Endothelial cell of hepatic sinusoid (primary cell): ENCODE results near the gene CTCFL.
"Not testable (repeated sequence)": the region's sequence is repeated elsewhere in the genome, so short reads cannot be mapped to it uniquely, and the experiment has no call there.

Experiments used
- in situ Hi-C: cut with HindIII; loops from 2 replicates; pipeline ENCODE4 v1.10.0; 2017; ENCODE audit warnings: low sequenced_read_pairs

CTCFL gene

GRCh38 chr20:57483287-57484050 is 41.5 kb downstream of the CTCFL start:
- in situ Hi-C loops: no loop called here

- in situ Hi-C loops: no loop called here
These were observed 42.1 kb downstream of the CTCFL start for GRCh38 chr20:57482796-57483195.

GRCh38 chr20:57482148-57482547 is 42.8 kb downstream of the CTCFL start:
- in situ Hi-C loops: no loop called here

- in situ Hi-C loops: no loop called here
These were observed 43.6 kb downstream of the CTCFL start for GRCh38 chr20:57481281-57481711.

- in situ Hi-C loops: no loop called here
These were observed 44.3 kb downstream of the CTCFL start for GRCh38 chr20:57480444-57481160.

- in situ Hi-C loops: no loop called here
These were observed 45.7 kb downstream of the CTCFL start for GRCh38 chr20:57479196-57479595.

GRCh38 chr20:57478176-57478575 is 46.8 kb downstream of the CTCFL start:
- in situ Hi-C loops: no loop called here

- in situ Hi-C loops: no loop called here
These were observed 48.1 kb downstream of the CTCFL start for GRCh38 chr20:57476641-57477461.

GRCh38 chr20:57476084-57476526 is 48.8 kb downstream of the CTCFL start:
- in situ Hi-C loops: no loop called here

- in situ Hi-C loops: no loop called here
These were observed 49.4 kb downstream of the CTCFL start for GRCh38 chr20:57475388-57476083.

GRCh38 chr20:57474816-57475215 is 50.1 kb downstream of the CTCFL start:
- in situ Hi-C loops: no loop called here

GRCh38 chr20:57474205-57474604 is 50.7 kb downstream of the CTCFL start:
- in situ Hi-C loops: no loop called here

GRCh38 chr20:57473246-57474048 is 51.5 kb downstream of the CTCFL start:
- in situ Hi-C loops: no loop called here

GRCh38 chr20:57472474-57472873 is 52.5 kb downstream of the CTCFL start:
- in situ Hi-C loops: not testable (repeated sequence)

- in situ Hi-C loops: no loop called here
These were observed 53.2 kb downstream of the CTCFL start for GRCh38 chr20:57471496-57472372.

GRCh38 chr20:57470666-57471495 is 54.1 kb downstream of the CTCFL start:
- in situ Hi-C loops: no loop called here

GRCh38 chr20:57470212-57470522 is 54.8 kb downstream of the CTCFL start:
- in situ Hi-C loops: no loop called here
